K562 (cell line): ENCODE measurements around the gene APBB2. TPM values are rescaled to one million over a fixed set of nuclear protein-coding genes. Genes with fewer than 3 reads are reported as not detected.

Source experiments
- ATAC-seq: fragments of 200-7000 bp; cut with Tn5 transposase; 3 replicates; pipeline ENCODE4 v1.9.1; 2020; ENCODE audit warnings: moderate library complexity
- BruUV-seq: library from RNA; stranded (reverse); fragments of 400-500 nt; replicated peaks from 2 replicates; lab custom pipeline; 2021; lab: Mats Ljungman, UMichigan
- CTCF ChIA-PET: fragments of 300-600 bp; formaldehyde crosslinking; extraction: SDS; loops from one replicate; lab custom pipeline; 2021; ENCODE audit warnings: low intra/inter-chr PET ratio; lab: Yijun Ruan, JAX
- POLR2A ChIA-PET: fragments of 300-600, 350-650 bp; sonication (Branson Sonifier 250); formaldehyde crosslinking; extraction: SDS; loops from one replicate; lab custom pipeline; 2021; ENCODE audit warnings: antibody characterized with exemption, inconsistent platforms; lab: Yijun Ruan, JAX
- DNase-seq, 4 experiments: peaks; one replicate each; pipeline versions ENCODE4 v3.0.0 to v3.0.0-alpha.2; 2011 to 2018; ENCODE audit warnings: low spot score in 3 of 4, mixed read lengths in 3 of 4; ENCODE audit errors: extremely low read depth in 1 of 4
- FAIRE-seq: peaks from 2 replicates; lab custom pipeline; 2011; peaks lifted over from hg19 to GRCh38; lab: Jason Lieb, UNC
- H2AFZ ChIP-seq: 2 replicates; pipeline ENCODE4 v1.6.0; 2011; ENCODE audit warnings: low read depth, low read length, control low read depth, inconsistent platforms
- H3K27ac ChIP-seq: fragments of 200-600 bp; 3 replicates; pipeline ENCODE4 v1.8.0; 2011; ENCODE audit warnings: low read depth, mild to moderate bottlenecking, control low read depth, inconsistent platforms, low read length, moderate library complexity, mixed read lengths; ENCODE audit errors: extremely low read depth
- H3K27me3 ChIP-seq, 2 experiments: fragments of 300-600 bp in 1 of 2; 2 replicates in 1 of 2; 3 replicates in 1 of 2; pipeline versions ENCODE4 v1.6.0 to v1.8.0; 2011; ENCODE audit warnings: inconsistent platforms in 2 of 2, low read length in 2 of 2, mild to moderate bottlenecking in 1 of 2, mixed read lengths in 1 of 2, moderate library complexity in 1 of 2; ENCODE audit not compliant: control insufficient read depth in 2 of 2, insufficient read depth in 2 of 2
- H3K36me3 ChIP-seq: fragments of 300-600 bp; 3 replicates; pipeline ENCODE4 v1.8.0; 2011; ENCODE audit warnings: mild to moderate bottlenecking, low read length, inconsistent platforms; ENCODE audit not compliant: control insufficient read depth, insufficient read depth
- H3K4me1 ChIP-seq, 2 experiments: fragments of 200-600 bp in 1 of 2; replicated peaks in 1 of 2; 2 replicates in 1 of 2; 3 replicates in 1 of 2; pipeline versions ENCODE4 v1.5.1 to v1.8.0; 2011; ENCODE audit warnings: inconsistent platforms in 2 of 2, low read length in 2 of 2, mild to moderate bottlenecking in 1 of 2, mixed read lengths in 1 of 2, moderate library complexity in 1 of 2; ENCODE audit not compliant: control insufficient read depth in 2 of 2, insufficient read depth in 2 of 2
- H3K4me2 ChIP-seq: 2 replicates; pipeline ENCODE4 v1.6.1; 2011; ENCODE audit warnings: low read length, control low read depth, inconsistent platforms, mixed read lengths; ENCODE audit not compliant: insufficient read depth
- H3K4me3 ChIP-seq: fragments of 200-600 bp; sonication (generic), shearing (Covaris generic); 2 replicates; pipeline ENCODE4 v1.5.1; 2016; ENCODE audit warnings: control low read depth, inconsistent platforms
- H3K79me2 ChIP-seq: fragments of 200-600 bp; 3 replicates; pipeline ENCODE4 v1.8.0; 2011; ENCODE audit warnings: low read length, inconsistent platforms; ENCODE audit not compliant: control insufficient read depth, insufficient read depth
- H3K9ac ChIP-seq, 2 experiments: 2 replicates each; pipeline versions ENCODE4 v1.6.0 to v1.6.1; 2011; ENCODE audit warnings: low read depth in 2 of 2, low read length in 2 of 2, control low read depth in 1 of 2, inconsistent platforms in 1 of 2, mild to moderate bottlenecking in 1 of 2, mixed read lengths in 1 of 2; ENCODE audit not compliant: insufficient read depth in 1 of 2
- H3K9me1 ChIP-seq: one replicate; pipeline ENCODE4 v1.6.0; 2011; ENCODE audit warnings: inconsistent platforms, mild to moderate bottlenecking, low read length, moderate library complexity; ENCODE audit not compliant: control insufficient read depth, insufficient read depth
- H3K9me3 ChIP-seq: replicated peaks from 2 replicates; pipeline ENCODE4 v1.5.1; 2011; ENCODE audit warnings: low read depth, low read length, inconsistent platforms; ENCODE audit not compliant: control insufficient read depth, insufficient read depth
- H4K20me1 ChIP-seq: replicated peaks from 2 replicates; pipeline ENCODE4 v1.6.1; 2011; ENCODE audit warnings: low read length, inconsistent platforms, mixed read lengths; ENCODE audit not compliant: control insufficient read depth, insufficient read depth
- CHCHD3 ChIP-seq: fragments of 250-450 bp; sonication (Bioruptor Pico); IDR thresholded peaks from 2 replicates; pipeline ENCODE4 v2.1.2; 2022; ENCODE audit warnings: mild to moderate bottlenecking
- FOXJ2 ChIP-seq: fragments of 200-800 bp; sonication (Bioruptor generic); IDR thresholded peaks from 2 replicates; pipeline ENCODE4 v1.6.1; 2016; ENCODE audit warnings: missing genetic modification characterization, missing compliant biosample characterization
- FOXP1 ChIP-seq: sonication (generic); formaldehyde crosslinking; IDR thresholded peaks from 2 replicates; pipeline ENCODE4 v1.8.0; 2022; ENCODE audit warnings: mild to moderate bottlenecking, missing genetic modification reagents
- JUN ChIP-seq, 2 experiments: sonication (generic) in 1 of 2; formaldehyde crosslinking in 1 of 2; IDR thresholded peaks; 2 replicates each; pipeline versions ENCODE4 v1.6.1 to v1.8.0; 2012 to 2022; ENCODE audit warnings: borderline replicate concordance in 2 of 2, mild to moderate bottlenecking in 2 of 2, improper control_type of control experiment in 1 of 2, low read depth in 1 of 2, low read length in 1 of 2, missing genetic modification reagents in 1 of 2
- POLR2B ChIP-seq: fragments of 450-650 bp; IDR thresholded peaks from 2 replicates; pipeline ENCODE4 v1.6.1; 2018; ENCODE audit warnings: low read depth; ENCODE audit not compliant: partially characterized antibody
- RFX5 ChIP-seq: IDR thresholded peaks from 2 replicates; pipeline ENCODE4 v1.6.1; 2011; ENCODE audit warnings: low read depth, mild to moderate bottlenecking, improper control_type of control experiment, low read length
- RUNX1 ChIP-seq: sonication (generic); IDR thresholded peaks from 2 replicates; pipeline ENCODE4 v1.6.1; 2016; ENCODE audit warnings: antibody characterized with exemption, low read depth
- ZNF165 ChIP-seq: fragments of 250-450 bp; sonication (Bioruptor Pico); IDR thresholded peaks from 2 replicates; pipeline ENCODE4 v1.4.0; 2020; ENCODE audit warnings: borderline replicate concordance
- ZNF24 ChIP-seq: fragments of 450-650 bp; IDR thresholded peaks from 2 replicates; pipeline ENCODE4 v1.6.1; 2016
- ZNF699 ChIP-seq: fragments of 250-450 bp; sonication (Bioruptor Pico); IDR thresholded peaks from 2 replicates; pipeline ENCODE4 v1.8.0; 2021; ENCODE audit warnings: mild to moderate bottlenecking, moderate library complexity; ENCODE audit not compliant: insufficient replicate concordance
- ZNF707 ChIP-seq: fragments of 250-450 bp; sonication (Bioruptor Pico); conservative IDR thresholded peaks from 2 replicates; pipeline ENCODE4 v1.8.0; 2022; ENCODE audit warnings: inconsistent platforms, mild to moderate bottlenecking, moderate library complexity
- ZSCAN32 ChIP-seq: fragments of 450-650 bp; formaldehyde crosslinking; IDR thresholded peaks from 2 replicates; pipeline ENCODE4 v1.4.0; 2020; ENCODE audit warnings: mild to moderate bottlenecking, moderate library complexity
- ZZZ3 ChIP-seq: fragments of 450-650 bp; IDR thresholded peaks from 2 replicates; pipeline ENCODE4 v1.6.1; 2016; ENCODE audit warnings: antibody characterized with exemption, mild to moderate bottlenecking, moderate library complexity
- WGBS: fragments of 100-300 bp; shearing (Covaris generic); methylation state at CpG from one replicate; pipeline ENCODE4 v1.1.6; 2016; ENCODE audit warnings: low coverage, mixed read lengths; ENCODE audit not compliant: insufficient coverage; ENCODE audit errors: missing lambda C conversion rate; 5-methylcytosine and 5-hydroxymethylcytosine counted together
- in situ Hi-C: fragments of 300-500 bp; cut with MboI; formaldehyde crosslinking; loops from 4 replicates; pipeline ENCODE4 v1.15.0; 2018; ENCODE audit warnings: inconsistent platforms, mixed read lengths
- intact Hi-C: fragments of 100-400 bp; cut with micrococcal nuclease; formaldehyde crosslinking; loops from 2 replicates; pipeline ENCODE4 v1.14.2; 2022
- polyA plus RNA-seq, 8 experiments: library from polyadenylated mRNA; depleted of rRNA in 4 of 8; stranded (reverse) in 5 of 8; unstranded in 3 of 8; fragments of >200 nt; fragmentation: Nextera tagmentation in 2 of 8; fragmentation: Illumina TruSeq in 1 of 8; extraction: Ambion mirVana in 2 of 8; extraction: Trizol in 1 of 8; gene quantifications; 2 replicates each; pipeline versions ENCODE4 v1.2.1 to v1.2.3, GENCODE V29; 2011 to 2014; ENCODE audit warnings: inconsistent platforms in 1 of 8, missing spikeins in 1 of 8
- total RNA-seq, 7 experiments: library from RNA; depleted of rRNA in 6 of 7; stranded (reverse); fragments of >200 nt in 6 of 7; fragmentation: Illumina TruSeq in 2 of 7; extraction: Trizol in 2 of 7; gene quantifications; 2 replicates each; pipeline versions ENCODE4 v1.2.1 to v1.2.3, GENCODE V29; 2011 to 2021; ENCODE audit warnings: low replicate concordance in 1 of 7
- TF ChIP-seq, protein P1 (sequence below): fragments of 450-650 bp; IDR thresholded peaks from 2 replicates; pipeline ENCODE4 v1.6.1; 2016
- TF ChIP-seq, protein P2 (sequence below): fragments of 250-450 bp; sonication (Bioruptor Pico); IDR thresholded peaks from 2 replicates; pipeline ENCODE4 v1.4.0; 2020

APBB2 gene
- total and polyA plus RNA-seq, 9 of the 15 experiments (the other 6 are each of a cell fraction or from before 2014, with no cell fraction given), result 0.08 to 2.1 (median 1.4) TPM

DNA sequence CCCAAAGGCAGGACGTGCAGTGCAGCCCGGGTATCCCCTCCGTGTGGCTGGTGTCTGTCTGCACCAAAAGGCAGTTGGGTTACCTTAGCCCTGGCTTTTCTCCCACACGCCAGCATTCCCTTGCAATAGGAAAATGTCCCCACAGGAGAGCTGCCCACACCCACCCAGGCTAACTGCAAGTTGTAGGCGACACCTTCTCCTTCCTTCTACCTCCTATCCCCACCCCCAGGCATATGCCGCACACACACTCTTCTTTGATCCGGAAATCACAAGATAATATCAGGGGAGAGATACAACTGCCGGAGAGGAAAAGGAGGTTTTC is 444 bp upstream of the APBB2 start:
- H3K4me2 ChIP-seq, result no peak overlapping the region
- no peaks in the 10 kb centered on the region for H3K36me3 ChIP-seq
- no peak overlapping the region for H3K4me3 ChIP-seq
- TF ChIP-seq JUN (IDR thresholded peaks at IDR 0.05; ENCODE audit: borderline replicate concordance, low read depth, low read length) (no peak), JUN (CRISPR knock-in tag; IDR thresholded peaks at IDR 0.05; ENCODE audit: borderline replicate concordance) (no peak), FOXJ2 (tag) (no peak), FOXP1 (CRISPR knock-in tag) (no peak), RUNX1 (no peak), ZNF24 (no peak), ZSCAN32 (CRISPR knock-in tag) (no peak), ZNF165 (CRISPR knock-in tag) (no peak), RFX5 (no peak), ZZZ3 (no peak), CHCHD3 (CRISPR knock-in tag) (no peak), ZNF707 (no peak), ZNF699 (CRISPR knock-in tag) (no peak), POLR2B (no peak)
- TF ChIP-seq, protein P1, sequence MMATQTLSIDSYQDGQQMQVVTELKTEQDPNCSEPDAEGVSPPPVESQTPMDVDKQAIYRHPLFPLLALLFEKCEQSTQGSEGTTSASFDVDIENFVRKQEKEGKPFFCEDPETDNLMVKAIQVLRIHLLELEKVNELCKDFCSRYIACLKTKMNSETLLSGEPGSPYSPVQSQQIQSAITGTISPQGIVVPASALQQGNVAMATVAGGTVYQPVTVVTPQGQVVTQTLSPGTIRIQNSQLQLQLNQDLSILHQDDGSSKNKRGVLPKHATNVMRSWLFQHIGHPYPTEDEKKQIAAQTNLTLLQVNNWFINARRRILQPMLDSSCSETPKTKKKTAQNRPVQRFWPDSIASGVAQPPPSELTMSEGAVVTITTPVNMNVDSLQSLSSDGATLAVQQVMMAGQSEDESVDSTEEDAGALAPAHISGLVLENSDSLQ, result no peak
- TF ChIP-seq, protein P2, sequence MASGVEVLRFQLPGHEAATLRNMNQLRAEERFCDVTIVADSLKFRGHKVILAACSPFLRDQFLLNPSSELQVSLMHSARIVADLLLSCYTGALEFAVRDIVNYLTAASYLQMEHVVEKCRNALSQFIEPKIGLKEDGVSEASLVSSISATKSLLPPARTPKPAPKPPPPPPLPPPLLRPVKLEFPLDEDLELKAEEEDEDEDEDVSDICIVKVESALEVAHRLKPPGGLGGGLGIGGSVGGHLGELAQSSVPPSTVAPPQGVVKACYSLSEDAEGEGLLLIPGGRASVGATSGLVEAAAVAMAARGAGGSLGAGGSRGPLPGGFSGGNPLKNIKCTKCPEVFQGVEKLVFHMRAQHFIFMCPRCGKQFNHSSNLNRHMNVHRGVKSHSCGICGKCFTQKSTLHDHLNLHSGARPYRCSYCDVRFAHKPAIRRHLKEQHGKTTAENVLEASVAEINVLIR (CRISPR knock-in tag), result no peak
- ChIA-PET CTCF (interaction anchor here (0.9 to 1.5 kb wide), 2 partner anchors 239 to 287 kb away, joined by 3 to 6 read pairs; no protein-coding TSS in a partner anchor), POLR2A (interaction anchor here (1.2 kb wide), 1 partner anchor 11 kb away, joined by 3 read pairs; no protein-coding TSS in a partner anchor)
- no peaks in the 10 kb centered on the region for H3K9me3 ChIP-seq
- no peak overlapping the region for H3K9ac ChIP-seq
- 0 out of 2 replicates have a peak overlapping the region, but pooled peaks have one; percentile 54 for H2AFZ ChIP-seq
- no peak overlapping the region for H3K27ac ChIP-seq
- H4K20me1 ChIP-seq, result no peaks in the 10 kb centered on the region
- 4% methylated on average over 8 of the region's 8 CpGs for WGBS
- H3K27me3 ChIP-seq, result peaks cover 11 to 16% of the 10 kb centered on the region in 2 experiments; a peak in 4 of 5 replicates
- FAIRE-seq, result no peak
- in situ Hi-C loops, result loop anchor here (10.0 kb wide), 1 partner anchor 240 kb away; no protein-coding TSS in a partner anchor
- H3K9me1 ChIP-seq, result no peaks in the 10 kb centered on the region
- no TSS peak for BruUV-seq
- intact Hi-C loops, result loop anchor here (2.0 kb wide), 2 partner anchors 238 to 288 kb away; no protein-coding TSS in a partner anchor
- peaks cover 0 to 12% of the 10 kb centered on the region in 2 experiments; a peak in 2 of 5 replicates for H3K4me1 ChIP-seq
- ATAC-seq, result peak; percentile 5; the same call in 1 of the 3 replicates
- no peaks in the 10 kb centered on the region for H3K79me2 ChIP-seq
- DNase-seq, result no peak
